ENCODE results near the gene AMOTL2. TPM values are rescaled to one million over a fixed set of nuclear protein-coding genes. Genes with fewer than 3 reads are reported as not detected.

The AMOTL2 gene
- total RNA-seq, 1 experiment from 2014 or later = 30.9 TPM

- no peak overlapping the region for H3K4ac ChIP-seq (ENCODE audit: low read depth, low read length)
- peaks cover 2% of the 10 kb centered on the region; the same call in 1 of the 2 replicates for H3K27me3 Mint-ChIP-seq (ENCODE audit: low read depth)
- no peak for DNase-seq
- H3K23ac ChIP-seq (ENCODE audit: insufficient read length, low read depth, low read length) = no peak overlapping the region
- H4K91ac ChIP-seq (ENCODE audit: insufficient read length, low read depth, low read length) = no peak overlapping the region
- H3K27ac Mint-ChIP-seq = no peak overlapping the region
- no peak overlapping the region for H3T11ph ChIP-seq (ENCODE audit: low read length)
- H2BK20ac ChIP-seq (ENCODE audit: low read depth, low read length, poor library complexity, severe bottlenecking) = no peak overlapping the region
- H3K18ac ChIP-seq (ENCODE audit: insufficient read length, low read depth, low read length) = no peak overlapping the region
- H2AFZ ChIP-seq (ENCODE audit: low read length) = no peak overlapping the region
- peaks cover 3 to 6% (median 5%) of the 10 kb centered on the region in 3 experiments; a peak in 5 of 7 replicates for H3K36me3 Mint-ChIP-seq (ENCODE audit: insufficient read depth in 1 of 3, low read depth in 3 of 3)
- no CpG with 5 or more reads among the region's 4 CpGs for WGBS (ENCODE audit: extremely low coverage, insufficient read length, low lambda C conversion rate)
- H3K56ac ChIP-seq (ENCODE audit: insufficient read length, low read depth, low read length) = no peak overlapping the region
- H3K14ac ChIP-seq (ENCODE audit: insufficient read depth, low read length) = no peak overlapping the region
- H3K79me2 ChIP-seq (ENCODE audit: insufficient read depth, low read length) = no peaks in the 10 kb centered on the region
- peaks cover 14 to 15% of the 10 kb centered on the region in 2 experiments for H3K4me1 Mint-ChIP-seq
- H3K9me3 ChIP-seq (ENCODE audit: control insufficient read depth, low read depth, low read length) = no peaks in the 10 kb centered on the region
- peaks cover 4 to 7% of the 10 kb centered on the region in 2 experiments; a peak in 2 of 5 replicates for H3K9me3 Mint-ChIP-seq
- H4K20me1 ChIP-seq (ENCODE audit: control insufficient read depth, insufficient read depth, insufficient read length) = peaks cover 2% of the 10 kb centered on the region
- H2AK5ac ChIP-seq (ENCODE audit: insufficient read length, low read length) = no peak overlapping the region
- H3K27me3 ChIP-seq (ENCODE audit: insufficient read depth, low read length) = no peaks in the 10 kb centered on the region
- H3K4me2 ChIP-seq (ENCODE audit: insufficient read depth, insufficient read length, low read length) = no peak overlapping the region
- H3K79me1 ChIP-seq (ENCODE audit: insufficient read depth, low read depth, low read length, poor library complexity, severe bottlenecking) = no peaks in the 10 kb centered on the region
- H3K27ac ChIP-seq (ENCODE audit: insufficient read length, low read depth, low read length) = no peak overlapping the region
- TF ChIP-seq, protein P1, sequence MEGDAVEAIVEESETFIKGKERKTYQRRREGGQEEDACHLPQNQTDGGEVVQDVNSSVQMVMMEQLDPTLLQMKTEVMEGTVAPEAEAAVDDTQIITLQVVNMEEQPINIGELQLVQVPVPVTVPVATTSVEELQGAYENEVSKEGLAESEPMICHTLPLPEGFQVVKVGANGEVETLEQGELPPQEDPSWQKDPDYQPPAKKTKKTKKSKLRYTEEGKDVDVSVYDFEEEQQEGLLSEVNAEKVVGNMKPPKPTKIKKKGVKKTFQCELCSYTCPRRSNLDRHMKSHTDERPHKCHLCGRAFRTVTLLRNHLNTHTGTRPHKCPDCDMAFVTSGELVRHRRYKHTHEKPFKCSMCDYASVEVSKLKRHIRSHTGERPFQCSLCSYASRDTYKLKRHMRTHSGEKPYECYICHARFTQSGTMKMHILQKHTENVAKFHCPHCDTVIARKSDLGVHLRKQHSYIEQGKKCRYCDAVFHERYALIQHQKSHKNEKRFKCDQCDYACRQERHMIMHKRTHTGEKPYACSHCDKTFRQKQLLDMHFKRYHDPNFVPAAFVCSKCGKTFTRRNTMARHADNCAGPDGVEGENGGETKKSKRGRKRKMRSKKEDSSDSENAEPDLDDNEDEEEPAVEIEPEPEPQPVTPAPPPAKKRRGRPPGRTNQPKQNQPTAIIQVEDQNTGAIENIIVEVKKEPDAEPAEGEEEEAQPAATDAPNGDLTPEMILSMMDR (conservative IDR thresholded peaks at IDR 0.05) = no peak
- H3K9ac ChIP-seq (ENCODE audit: extremely low read depth, insufficient read length, low read length) = no peak overlapping the region
- H4K8ac ChIP-seq (replicated peaks; ENCODE audit: insufficient read length, low read depth, low read length) = no peak overlapping the region
- H3K23me2 ChIP-seq (ENCODE audit: insufficient read length, low read depth, low read length, poor library complexity, severe bottlenecking) = no peaks in the 10 kb centered on the region
- H2BK5ac ChIP-seq (ENCODE audit: insufficient read length, low read length) = no peak overlapping the region
- no peak overlapping the region for H2BK15ac ChIP-seq (ENCODE audit: low read depth, low read length)
- H2BK120ac ChIP-seq (ENCODE audit: low read depth, low read length, poor library complexity, severe bottlenecking) = no peak overlapping the region
- H4K5ac ChIP-seq (ENCODE audit: insufficient read length, low read depth, low read length) = no peak overlapping the region
- no peaks in the 10 kb centered on the region for H3K4me1 ChIP-seq (ENCODE audit: insufficient read depth, low read length)
- H3K4me3 Mint-ChIP-seq = no peak overlapping the region
- no peak overlapping the region for H2BK12ac ChIP-seq (ENCODE audit: insufficient read length, low read depth, low read length)
These were observed 25.7 kb downstream of the AMOTL2 start for GRCh38 chr3:134348524-134348923.

Measured in H9 (cell line).